ENCODE data around the gene MYOD1. TPM values are rescaled to one million over a fixed set of nuclear protein-coding genes. Genes with fewer than 3 reads are reported as not detected.

The MYOD1 gene
- total RNA-seq, 1 experiment from 2014 or later = not detected

- POLR2A ChIA-PET (ENCODE audit: low non-redundant PET) = no interaction called here
- TF ChIP-seq EZH2 (IDR thresholded peaks at IDR 0.05; ENCODE audit: borderline replicate concordance, low read depth, low read length, poor library complexity, severe bottlenecking) = no peak
- no peak for TF ChIP-seq CTCF (conservative IDR thresholded peaks at IDR 0.05; ENCODE audit: low read depth, low read length)
- Histone ChIP-seq H3K27me3 (replicated peaks; ENCODE audit: insufficient read depth, low read depth, low read length, poor library complexity) (peaks cover 78% of the 10 kb centered on the region), H3K36me3 (ENCODE audit: insufficient read depth, low read length, poor library complexity, severe bottlenecking) (no peaks in the 10 kb centered on the region), H3K4me3 (ENCODE audit: low read depth, low read length, poor library complexity, severe bottlenecking) (no peak overlapping the region), H3K4me1 (ENCODE audit: insufficient read depth, low read length, poor library complexity, severe bottlenecking) (peaks cover 6% of the 10 kb centered on the region), H3K27ac (ENCODE audit: low read depth, low read length, poor library complexity, severe bottlenecking) (no peak overlapping the region), H3K9me3 (ENCODE audit: low read depth, low read length, poor library complexity, severe bottlenecking) (no peaks in the 10 kb centered on the region)
- no peak for DNase-seq (ENCODE audit: low spot score)
- BruUV-seq (replicated peaks) = no TSS peak
- CTCF ChIA-PET = no interaction called here
- intact Hi-C loops (cut with micrococcal nuclease; ENCODE audit: unreplicated experiment) = no loop called here
These were observed 24.8 kb upstream of the MYOD1 start for GRCh38 chr11:17694494-17695110.

- Histone ChIP-seq H3K27me3 (replicated peaks; ENCODE audit: insufficient read depth, low read depth, low read length, poor library complexity) (peaks cover 68% of the 10 kb centered on the region), H3K27ac (ENCODE audit: low read depth, low read length, poor library complexity, severe bottlenecking) (no peak overlapping the region), H3K9me3 (ENCODE audit: low read depth, low read length, poor library complexity, severe bottlenecking) (no peaks in the 10 kb centered on the region), H3K4me1 (ENCODE audit: insufficient read depth, low read length, poor library complexity, severe bottlenecking) (peaks cover 8% of the 10 kb centered on the region), H3K36me3 (ENCODE audit: insufficient read depth, low read length, poor library complexity, severe bottlenecking) (no peaks in the 10 kb centered on the region), H3K4me3 (ENCODE audit: low read depth, low read length, poor library complexity, severe bottlenecking) (no peak overlapping the region)
- CTCF ChIA-PET = no interaction called here
- no peak for DNase-seq (ENCODE audit: low spot score)
- no peak for TF ChIP-seq CTCF (conservative IDR thresholded peaks at IDR 0.05; ENCODE audit: low read depth, low read length)
- peak; percentile 54 for TF ChIP-seq EZH2 (IDR thresholded peaks at IDR 0.05; ENCODE audit: borderline replicate concordance, low read depth, low read length, poor library complexity, severe bottlenecking)
- intact Hi-C loops (cut with micrococcal nuclease; ENCODE audit: unreplicated experiment) = no loop called here
- BruUV-seq (replicated peaks) = no TSS peak
- POLR2A ChIA-PET (ENCODE audit: low non-redundant PET) = no interaction called here
These were observed 23.6 kb upstream of the MYOD1 start for GRCh38 chr11:17695454-17696441.

- H3K27ac ChIP-seq (ENCODE audit: low read depth, low read length, poor library complexity, severe bottlenecking) = no peak overlapping the region
- CTCF ChIA-PET = no interaction called here
- H3K9me3 ChIP-seq (ENCODE audit: low read depth, low read length, poor library complexity, severe bottlenecking) = no peaks in the 10 kb centered on the region
- no peak for DNase-seq (ENCODE audit: low spot score)
- peaks cover 8% of the 10 kb centered on the region for H3K4me1 ChIP-seq (ENCODE audit: insufficient read depth, low read length, poor library complexity, severe bottlenecking)
- no TSS peak for BruUV-seq (replicated peaks)
- POLR2A ChIA-PET (ENCODE audit: low non-redundant PET) = no interaction called here
- TF ChIP-seq CTCF (conservative IDR thresholded peaks at IDR 0.05; ENCODE audit: low read depth, low read length) = no peak
- no peak for TF ChIP-seq EZH2 (IDR thresholded peaks at IDR 0.05; ENCODE audit: borderline replicate concordance, low read depth, low read length, poor library complexity, severe bottlenecking)
- intact Hi-C loops (cut with micrococcal nuclease; ENCODE audit: unreplicated experiment) = no loop called here
- H3K36me3 ChIP-seq (ENCODE audit: insufficient read depth, low read length, poor library complexity, severe bottlenecking) = no peaks in the 10 kb centered on the region
- H3K4me3 ChIP-seq (ENCODE audit: low read depth, low read length, poor library complexity, severe bottlenecking) = no peak overlapping the region
- peaks cover 58% of the 10 kb centered on the region for H3K27me3 ChIP-seq (replicated peaks; ENCODE audit: insufficient read depth, low read depth, low read length, poor library complexity)
These were observed 22.6 kb upstream of the MYOD1 start for GRCh38 chr11:17696741-17697140.
